Astrocyte of the hippocampus (primary cell): Measurements from ENCODE around the gene CALY.
"Not testable (repeated sequence)": the region's sequence is repeated elsewhere in the genome, so short reads cannot be mapped to it uniquely, and the experiment has no call there.

Experiments used
- DNase-seq: peaks from one replicate; pipeline ENCODE4 v3.0.0; 2011; ENCODE audit warnings: low read depth, low spot score

Gene CALY

GRCh38 chr10:133329491-133330202, 7.0 kb downstream of the CALY start:
- peak; percentile 96 for DNase-seq

- DNase-seq = no peak
These were observed 8.0 kb downstream of the CALY start for GRCh38 chr10:133328358-133329343.

GRCh38 chr10:133327651-133328357, 8.9 kb downstream of the CALY start:
- no peak for DNase-seq

- DNase-seq = no peak
These were observed 9.7 kb downstream of the CALY start for GRCh38 chr10:133326745-133327650.

- no peak for DNase-seq
These were observed 10.5 kb downstream of the CALY start for GRCh38 chr10:133326223-133326551.

GRCh38 chr10:133325440-133326222, 11.1 kb downstream of the CALY start:
- peak; percentile 46 for DNase-seq

GRCh38 chr10:133324857-133325260, 11.8 kb downstream of the CALY start:
- DNase-seq = no peak

- peak; percentile 76 for DNase-seq
These were observed 12.4 kb downstream of the CALY start for GRCh38 chr10:133324198-133324792.

GRCh38 chr10:133322064-133322709, 14.5 kb downstream of the CALY start:
- DNase-seq = not testable (repeated sequence)

- not testable (repeated sequence) for DNase-seq
These were observed 15.8 kb downstream of the CALY start for GRCh38 chr10:133320852-133321422.

- DNase-seq = peak; percentile 88
These were observed 18.1 kb downstream of the CALY start for GRCh38 chr10:133318494-133319127.

- DNase-seq = no peak
These were observed 20.0 kb downstream of the CALY start for GRCh38 chr10:133316732-133317131.

GRCh38 chr10:133316266-133316665, 20.4 kb downstream of the CALY start:
- DNase-seq = no peak

GRCh38 chr10:133315847-133316246, 20.8 kb downstream of the CALY start:
- no peak for DNase-seq

- DNase-seq = no peak
These were observed 21.8 kb downstream of the CALY start for GRCh38 chr10:133314911-133315310.

GRCh38 chr10:133313192-133313591, 23.5 kb downstream of the CALY start:
- no peak for DNase-seq

GRCh38 chr10:133312769-133313145, 23.9 kb downstream of the CALY start:
- no peak for DNase-seq

GRCh38 chr10:133312016-133312768, 24.5 kb downstream of the CALY start:
- no peak for DNase-seq
